Left ventricle myocardium inferior (tissue), 1 donor: Measurements from ENCODE around the gene GPR101. TPM values are rescaled to one million over a fixed set of nuclear protein-coding genes. Genes with fewer than 3 reads are reported as not detected.

ENCODE experiments used
- DNase-seq: peaks from one replicate; pipeline ENCODE4 v3.0.0-alpha.2; 2020
- H3K27ac ChIP-seq: fragments of 200-600 bp; replicated peaks from 2 replicates; pipeline ENCODE4 v1.8.0; 2021
- H3K27me3 ChIP-seq: fragments of 200-600 bp; 2 replicates; pipeline ENCODE4 v1.8.0; 2021; ENCODE audit warnings: low read depth
- H3K36me3 ChIP-seq: fragments of 200-600 bp; 2 replicates; pipeline ENCODE4 v1.8.0; 2021
- H3K4me1 ChIP-seq: fragments of 200-600 bp; 2 replicates; pipeline ENCODE4 v1.8.0; 2021
- H3K4me3 ChIP-seq: fragments of 200-600 bp; 2 replicates; pipeline ENCODE4 v1.8.0; 2021; ENCODE audit warnings: mild to moderate bottlenecking, moderate library complexity
- H3K9me3 ChIP-seq: fragments of 200-600 bp; replicated peaks from 2 replicates; pipeline ENCODE4 v1.8.0; 2021
- CTCF ChIP-seq: fragments of 200-600 bp; IDR thresholded peaks from 2 replicates; pipeline ENCODE4 v1.8.0; 2021; ENCODE audit warnings: antibody characterized with exemption, mild to moderate bottlenecking, borderline replicate concordance
- intact Hi-C: fragments of 100-400 bp; cut with micrococcal nuclease; formaldehyde crosslinking; loops from one replicate; pipeline ENCODE4 v1.11.0; 2022
- total RNA-seq: library from RNA; stranded (reverse); fragmentation: NEBNext Ultra II Directional; extraction: Animal tissue kit (Norgen Biotek cat#: 25700); gene quantifications from one replicate; pipeline ENCODE4 v1.2.1, GENCODE V29; 2021
- donor health status: DM: no; HTN: yes; CAD: no; lungs with severe emphysema.

The GPR101 gene
- total RNA-seq, 1 donor from 2014 or later: not detected

GRCh38 chrX:137043736-137044135 is 9.9 kb upstream of the GPR101 start:
- no peaks in the 10 kb centered on the region for H3K9me3 ChIP-seq
- H3K27ac ChIP-seq: no peak overlapping the region
- no peak overlapping the region for H3K4me3 ChIP-seq
- H3K4me1 ChIP-seq: no peaks in the 10 kb centered on the region
- no peak for TF ChIP-seq CTCF
- no peaks in the 10 kb centered on the region for H3K27me3 ChIP-seq
- H3K36me3 ChIP-seq: no peaks in the 10 kb centered on the region
- no peak for DNase-seq
- intact Hi-C loops: no loop called here

GRCh38 chrX:137041329-137041728 is 7.5 kb upstream of the GPR101 start:
- no peak overlapping the region for H3K4me3 ChIP-seq
- TF ChIP-seq CTCF: no peak
- no peaks in the 10 kb centered on the region for H3K27me3 ChIP-seq
- H3K9me3 ChIP-seq: no peaks in the 10 kb centered on the region
- H3K4me1 ChIP-seq: no peaks in the 10 kb centered on the region
- no peak overlapping the region for H3K27ac ChIP-seq
- DNase-seq: no peak
- intact Hi-C loops: no loop called here
- no peaks in the 10 kb centered on the region for H3K36me3 ChIP-seq

- Histone ChIP-seq H3K36me3 (no peaks in the 10 kb centered on the region), H3K27me3 (peaks cover 8% of the 10 kb centered on the region), H3K4me3 (no peak overlapping the region), H3K27ac (no peak overlapping the region), H3K9me3 (no peaks in the 10 kb centered on the region), H3K4me1 (no peaks in the 10 kb centered on the region)
- intact Hi-C loops: no loop called here
- no peak for TF ChIP-seq CTCF
- no peak for DNase-seq
Observed at GRCh38 chrX:137040113-137040794, 6.5 kb upstream of the GPR101 start.

GRCh38 chrX:137034508-137034872 is 695 bp upstream of the GPR101 start:
- no peaks in the 10 kb centered on the region for H3K36me3 ChIP-seq
- peaks cover 64% of the 10 kb centered on the region for H3K27me3 ChIP-seq
- H3K9me3 ChIP-seq: no peaks in the 10 kb centered on the region
- H3K27ac ChIP-seq: no peak overlapping the region
- no peak for TF ChIP-seq CTCF
- intact Hi-C loops: no loop called here
- peaks cover 6% of the 10 kb centered on the region for H3K4me1 ChIP-seq
- H3K4me3 ChIP-seq: no peak overlapping the region
- DNase-seq: no peak

- no peak for DNase-seq
- Histone ChIP-seq H3K4me3 (peak overlapping the region; percentile 23), H3K4me1 (peaks cover 6% of the 10 kb centered on the region), H3K27me3 (peaks cover 64% of the 10 kb centered on the region), H3K36me3 (no peaks in the 10 kb centered on the region), H3K9me3 (no peaks in the 10 kb centered on the region), H3K27ac (no peak overlapping the region)
- intact Hi-C loops: no loop called here
- no peak for TF ChIP-seq CTCF
Observed at GRCh38 chrX:137032841-137033773, 688 bp downstream of the GPR101 start.
